UCSD-AML1 (cell line): ENCODE results near the gene HTD2.

Experiments
- DNase-seq: peaks from one replicate; lab custom pipeline; 2025; ENCODE audit not compliant: unreplicated experiment; lab: John Stamatoyannopoulos, UW

HTD2 gene

GRCh38 chr3:58291671-58292338 lies 14.5 kb upstream of the HTD2 start:
- DNase-seq, result no peak

- DNase-seq, result no peak
Measured at GRCh38 chr3:58292866-58293265, 13.5 kb upstream of the HTD2 start.

- no peak for DNase-seq
Measured at GRCh38 chr3:58293516-58293915, 12.8 kb upstream of the HTD2 start.

- no peak for DNase-seq
Measured at GRCh38 chr3:58296269-58296668, 10.1 kb upstream of the HTD2 start.

GRCh38 chr3:58296843-58297242 lies 9.5 kb upstream of the HTD2 start:
- no peak for DNase-seq

- DNase-seq, result no peak
Measured at GRCh38 chr3:58298190-58298589, 8.1 kb upstream of the HTD2 start.

GRCh38 chr3:58299075-58299474 lies 7.2 kb upstream of the HTD2 start:
- DNase-seq, result no peak

GRCh38 chr3:58299839-58300516 lies 6.3 kb upstream of the HTD2 start:
- no peak for DNase-seq

- no peak for DNase-seq
Measured at GRCh38 chr3:58307639-58308215, 1.4 kb downstream of the HTD2 start.

- no peak for DNase-seq
Measured at GRCh38 chr3:58308728-58309127, 2.4 kb downstream of the HTD2 start.

GRCh38 chr3:58317811-58318210 lies 11.5 kb downstream of the HTD2 start:
- DNase-seq, result no peak

GRCh38 chr3:58321791-58322190 lies 15.5 kb downstream of the HTD2 start:
- no peak for DNase-seq

- DNase-seq, result no peak
Measured at GRCh38 chr3:58322793-58323192, 16.5 kb downstream of the HTD2 start.

GRCh38 chr3:58323529-58324390 lies 17.4 kb downstream of the HTD2 start:
- no peak for DNase-seq

- no peak for DNase-seq
Measured at GRCh38 chr3:58324391-58325390, 18.4 kb downstream of the HTD2 start.

- no peak for DNase-seq
Measured at GRCh38 chr3:58325525-58325992, 19.2 kb downstream of the HTD2 start.

- DNase-seq, result no peak
Measured at GRCh38 chr3:58326267-58326900, 20.1 kb downstream of the HTD2 start.

GRCh38 chr3:58329150-58329921 lies 23.0 kb downstream of the HTD2 start:
- DNase-seq, result no peak

GRCh38 chr3:58329922-58330413 lies 23.6 kb downstream of the HTD2 start:
- no peak for DNase-seq
